NCI-H1048 (cell line): ENCODE data around the gene NCR2.
A peak's percentile ranks its signal among the peaks of the same experiment; 100 is the strongest.
"Not testable (repeated sequence)": the region's sequence is repeated elsewhere in the genome, so short reads cannot be mapped to it uniquely, and the experiment has no call there.

Experiments used
- DNase-seq: peaks from one replicate; lab custom pipeline; 2025; lab: John Stamatoyannopoulos, UW

NCR2 gene

GRCh38 chr6:41335296-41335695 lies at the start of gene NCR2:
NCR2 (plus strand) TSS chr6:41335608; CDS start chr6:41335877, 269 bp downstream.
- DNase-seq = no peak

- DNase-seq = no peak
Observed at GRCh38 chr6:41286544-41287346, 48.7 kb upstream of the NCR2 start, which contains the start of gene TREM1. TREM1 (minus strand) TSS chr6:41286682; CDS start chr6:41286655, 27 bp downstream.

GRCh38 chr6:41288030-41288753 lies 47.2 kb upstream of the NCR2 start:
- DNase-seq = no peak

GRCh38 chr6:41288754-41289129 lies 46.7 kb upstream of the NCR2 start:
- no peak for DNase-seq

- DNase-seq = no peak
Observed at GRCh38 chr6:41289815-41290214, 45.6 kb upstream of the NCR2 start.

- DNase-seq = no peak
Observed at GRCh38 chr6:41291717-41292116, 43.7 kb upstream of the NCR2 start.

- DNase-seq = no peak
Observed at GRCh38 chr6:41294214-41294872, 41.1 kb upstream of the NCR2 start.

GRCh38 chr6:41297248-41297647 lies 38.2 kb upstream of the NCR2 start:
- not testable (repeated sequence) for DNase-seq

GRCh38 chr6:41298785-41299502 lies 36.5 kb upstream of the NCR2 start:
- DNase-seq = no peak

- DNase-seq = no peak
Observed at GRCh38 chr6:41302638-41303037, 32.8 kb upstream of the NCR2 start.

- DNase-seq = peak; percentile 43
Observed at GRCh38 chr6:41306187-41306854, 29.1 kb upstream of the NCR2 start.

- DNase-seq = no peak
Observed at GRCh38 chr6:41315203-41315602, 20.2 kb upstream of the NCR2 start.

- DNase-seq = no peak
Observed at GRCh38 chr6:41315943-41316620, 19.3 kb upstream of the NCR2 start.

- no peak for DNase-seq
Observed at GRCh38 chr6:41318261-41318653, 17.2 kb upstream of the NCR2 start.

- peak; percentile 29 for DNase-seq
Observed at GRCh38 chr6:41318654-41319565, 16.5 kb upstream of the NCR2 start.

GRCh38 chr6:41321183-41321582 lies 14.2 kb upstream of the NCR2 start:
- no peak for DNase-seq

GRCh38 chr6:41325446-41326066 lies 9.9 kb upstream of the NCR2 start:
- DNase-seq = no peak

GRCh38 chr6:41326092-41326491 lies 9.3 kb upstream of the NCR2 start:
- no peak for DNase-seq

- DNase-seq = no peak
Observed at GRCh38 chr6:41327177-41327576, 8.2 kb upstream of the NCR2 start.
